Vagina (tissue), 2 donors: ENCODE measurements around the gene SUPT4H1. TPM values are rescaled to one million over a fixed set of nuclear protein-coding genes. Genes with fewer than 3 reads are reported as not detected.

ENCODE experiments used
- DNase-seq, 2 donors: peaks; one replicate each; pipeline ENCODE4 v3.0.0-alpha.2; 2017; ENCODE audit errors: extremely low spot score in 2 of 2
- H3K27ac ChIP-seq: fragments of 200-600 bp; sonication (generic); one replicate; pipeline ENCODE4 v1.5.1; 2019
- H3K27me3 ChIP-seq: fragments of 200-600 bp; sonication (generic); one replicate; pipeline ENCODE4 v1.5.1; 2019
- H3K36me3 ChIP-seq, 2 donors: fragments of 200-600 bp; sonication (generic); one replicate each; pipeline ENCODE4 v1.5.1; 2017 to 2019
- H3K4me1 ChIP-seq: fragments of 200-600 bp; sonication (generic); one replicate; pipeline ENCODE4 v1.5.1; 2019
- H3K4me3 ChIP-seq, 2 donors: fragments of 200-600 bp; sonication (generic); 1 replicate in 1 of 2; 2 replicates in 1 of 2; pipeline ENCODE4 v1.5.1; 2016 to 2019
- H3K9me3 ChIP-seq: fragments of 200-600 bp; sonication (generic); one replicate; pipeline ENCODE4 v1.5.1; 2019
- CTCF ChIP-seq, 3 experiments: fragments of 450-650 bp in 2 of 3; fragments of 200-600 bp in 1 of 3; sonication (generic) in 1 of 3; IDR thresholded peaks; one replicate each; pipeline ENCODE4 v1.5.1; 2017 to 2019; ENCODE audit warnings: antibody characterized with exemption in 3 of 3, mild to moderate bottlenecking in 2 of 3, moderate library complexity in 2 of 3
- POLR2A ChIP-seq, 2 donors: fragments of 450-650 bp; IDR thresholded peaks; one replicate each; pipeline ENCODE4 v1.6.1; 2017; ENCODE audit warnings: antibody characterized with exemption in 2 of 2, mild to moderate bottlenecking in 2 of 2, moderate library complexity in 2 of 2
- POLR2AphosphoS5 ChIP-seq, 2 donors: sonication (generic); formaldehyde crosslinking; IDR thresholded peaks; one replicate each; pipeline ENCODE4 v1.9.0; 2017; ENCODE audit warnings: antibody characterized with exemption in 2 of 2, mild to moderate bottlenecking in 2 of 2, low read depth in 1 of 2; ENCODE audit not compliant: insufficient read depth in 1 of 2
- intact Hi-C: fragments of 100-400 bp; cut with DNase I; formaldehyde crosslinking; loops from one replicate; pipeline ENCODE4 v1.15.1; 2023
- total RNA-seq: library from RNA; depleted of rRNA; stranded (reverse); fragments of >200 nt; gene quantifications from one replicate; pipeline ENCODE4 v1.2.3, GENCODE V29; 2016

The SUPT4H1 gene
- total RNA-seq, 1 donor from 2014 or later, result 31.4 TPM

GRCh38 chr17:58396173-58396572 is 44.2 kb upstream of the SUPT4H1 start:
- Histone ChIP-seq H3K4me1 (no peaks in the 10 kb centered on the region), H3K27ac (no peak overlapping the region), H3K4me3 (no peak overlapping the region), H3K9me3 (no peaks in the 10 kb centered on the region), H3K36me3 (no peaks in the 10 kb centered on the region), H3K27me3 (no peaks in the 10 kb centered on the region)
- DNase-seq, result no peak
- TF ChIP-seq CTCF (IDR thresholded peaks at IDR 0.05) (no peak), POLR2AphosphoS5 (IDR thresholded peaks at IDR 0.05; ENCODE audit: insufficient read depth in 1 of 2, low read depth in 1 of 2) (no peak), POLR2A (IDR thresholded peaks at IDR 0.05) (no peak)
- intact Hi-C loops, result no loop called here

GRCh38 chr17:58394534-58395223 is 42.7 kb upstream of the SUPT4H1 start:
- no peak overlapping the region for H3K27ac ChIP-seq
- DNase-seq, result no peak
- no peaks in the 10 kb centered on the region for H3K36me3 ChIP-seq
- no peaks in the 10 kb centered on the region for H3K4me1 ChIP-seq
- intact Hi-C loops, result no loop called here
- no peaks in the 10 kb centered on the region for H3K27me3 ChIP-seq
- H3K9me3 ChIP-seq, result no peaks in the 10 kb centered on the region
- no peak overlapping the region for H3K4me3 ChIP-seq
- TF ChIP-seq POLR2A (IDR thresholded peaks at IDR 0.05), result no peak
- TF ChIP-seq POLR2AphosphoS5 (IDR thresholded peaks at IDR 0.05; ENCODE audit: insufficient read depth in 1 of 2, low read depth in 1 of 2), result no peak
- TF ChIP-seq CTCF (IDR thresholded peaks at IDR 0.05), result no peak

- Histone ChIP-seq H3K27me3 (no peaks in the 10 kb centered on the region), H3K36me3 (no peaks in the 10 kb centered on the region), H3K9me3 (no peaks in the 10 kb centered on the region), H3K27ac (no peak overlapping the region), H3K4me3 (no peak overlapping the region), H3K4me1 (no peaks in the 10 kb centered on the region)
- TF ChIP-seq POLR2A (IDR thresholded peaks at IDR 0.05), result no peak
- TF ChIP-seq POLR2AphosphoS5 (IDR thresholded peaks at IDR 0.05; ENCODE audit: insufficient read depth in 1 of 2, low read depth in 1 of 2), result no peak
- TF ChIP-seq CTCF (IDR thresholded peaks at IDR 0.05), result no peak
- no peak for DNase-seq
- intact Hi-C loops, result no loop called here
These were observed 39.4 kb upstream of the SUPT4H1 start for GRCh38 chr17:58391302-58391984.

- Histone ChIP-seq H3K4me3 (no peak overlapping the region), H3K27me3 (no peaks in the 10 kb centered on the region), H3K9me3 (no peaks in the 10 kb centered on the region), H3K27ac (no peak overlapping the region), H3K36me3 (no peaks in the 10 kb centered on the region), H3K4me1 (no peaks in the 10 kb centered on the region)
- intact Hi-C loops, result no loop called here
- TF ChIP-seq POLR2A (IDR thresholded peaks at IDR 0.05), result no peak
- TF ChIP-seq POLR2AphosphoS5 (IDR thresholded peaks at IDR 0.05; ENCODE audit: insufficient read depth in 1 of 2, low read depth in 1 of 2), result no peak
- no peak for TF ChIP-seq CTCF (IDR thresholded peaks at IDR 0.05)
- no peak for DNase-seq
These were observed 38.9 kb upstream of the SUPT4H1 start for GRCh38 chr17:58390884-58391283.
